NCI-H2196 (cell line): Measurements from ENCODE around the gene C17orf67.
A peak's percentile ranks its signal among the peaks of the same experiment; 100 is the strongest.

Experiments
- DNase-seq: peaks from one replicate; lab custom pipeline; 2025; ENCODE audit not compliant: unreplicated experiment; lab: John Stamatoyannopoulos, UW

The C17orf67 gene

GRCh38 chr17:56833057-56833808 is 487 bp downstream of the C17orf67 start:
- peak; percentile 91 for DNase-seq

- DNase-seq: no peak
Measured at GRCh38 chr17:56832446-56832845, 1.3 kb downstream of the C17orf67 start.

- DNase-seq: no peak
Measured at GRCh38 chr17:56831369-56832095, 2.2 kb downstream of the C17orf67 start.

- DNase-seq: no peak
Measured at GRCh38 chr17:56830726-56831368, 2.9 kb downstream of the C17orf67 start.

- DNase-seq: no peak
Measured at GRCh38 chr17:56826611-56827414, 6.9 kb downstream of the C17orf67 start.

- no peak for DNase-seq
Measured at GRCh38 chr17:56824503-56824902, 9.2 kb downstream of the C17orf67 start.

- DNase-seq: no peak
Measured at GRCh38 chr17:56823848-56824247, 9.9 kb downstream of the C17orf67 start.

- peak; percentile 38 for DNase-seq
Measured at GRCh38 chr17:56822725-56823124, 11.0 kb downstream of the C17orf67 start.

- no peak for DNase-seq
Measured at GRCh38 chr17:56821847-56822534, 11.7 kb downstream of the C17orf67 start.

GRCh38 chr17:56820207-56820606 is 13.5 kb downstream of the C17orf67 start:
- no peak for DNase-seq

- DNase-seq: peak; percentile 86
Measured at GRCh38 chr17:56819431-56820145, 14.1 kb downstream of the C17orf67 start.

GRCh38 chr17:56819030-56819429 is 14.7 kb downstream of the C17orf67 start:
- DNase-seq: no peak

- DNase-seq: no peak
Measured at GRCh38 chr17:56817066-56817465, 16.7 kb downstream of the C17orf67 start.

- no peak for DNase-seq
Measured at GRCh38 chr17:56815711-56816110, 18.0 kb downstream of the C17orf67 start.

- no peak for DNase-seq
Measured at GRCh38 chr17:56812901-56813388, 20.8 kb downstream of the C17orf67 start.

GRCh38 chr17:56810891-56811775 is 22.6 kb downstream of the C17orf67 start:
- no peak for DNase-seq

GRCh38 chr17:56810343-56810742 is 23.4 kb downstream of the C17orf67 start:
- DNase-seq: no peak

GRCh38 chr17:56809820-56810179 is 23.9 kb downstream of the C17orf67 start:
- DNase-seq: no peak
